A673 (cell line): Measurements from ENCODE around the gene LRRC8D. TPM values are rescaled to one million over a fixed set of nuclear protein-coding genes. Genes with fewer than 3 reads are reported as not detected.
A peak's percentile ranks its signal among the peaks of the same experiment; 100 is the strongest.

Source experiments
- BruUV-seq: library from RNA; stranded (reverse); fragments of 400-500 nt; replicated peaks from 2 replicates; lab custom pipeline; 2021; lab: Mats Ljungman, UMichigan
- CTCF ChIA-PET: fragments of 300-600 bp; sonication (Branson Sonifier 250); formaldehyde crosslinking; loops from one replicate; lab custom pipeline; 2022; ENCODE audit warnings: antibody characterized with exemption; lab: Charles Lee
- POLR2A ChIA-PET: fragments of 300-600 bp; sonication (Branson Sonifier 250); formaldehyde crosslinking; loops from one replicate; lab custom pipeline; 2022; ENCODE audit warnings: antibody characterized with exemption; ENCODE audit not compliant: low non-redundant PET; lab: Charles Lee
- DNase-seq: peaks from one replicate; pipeline ENCODE4 v3.0.0-alpha.2; 2015; ENCODE audit warnings: low spot score
- H3K27ac ChIP-seq: fragments of 200-600 bp; sonication (generic); 2 replicates; pipeline ENCODE4 v1.5.1; 2016; ENCODE audit warnings: mixed run types, low read depth, mild to moderate bottlenecking, mixed read lengths, antibody characterized with exemption, low read length; ENCODE audit not compliant: poor library complexity, severe bottlenecking
- H3K27me3 ChIP-seq: fragments of 200-600 bp; sonication (generic); replicated peaks from 2 replicates; pipeline ENCODE4 v1.6.1; 2017; ENCODE audit warnings: mixed run types, low read depth, mild to moderate bottlenecking, mixed read lengths, antibody characterized with exemption, low read length; ENCODE audit not compliant: insufficient read depth, poor library complexity
- H3K36me3 ChIP-seq: fragments of 200-600 bp; sonication (generic); 2 replicates; pipeline ENCODE4 v1.6.1; 2016; ENCODE audit warnings: mixed run types, mild to moderate bottlenecking, mixed read lengths, antibody characterized with exemption, low read length; ENCODE audit not compliant: insufficient read depth, poor library complexity, severe bottlenecking
- H3K4me1 ChIP-seq: fragments of 200-600 bp; sonication (generic); 2 replicates; pipeline ENCODE4 v1.6.1; 2017; ENCODE audit warnings: mixed run types, mild to moderate bottlenecking, mixed read lengths, antibody characterized with exemption, low read length; ENCODE audit not compliant: insufficient read depth, poor library complexity, severe bottlenecking
- H3K4me3 ChIP-seq: fragments of 200-600 bp; sonication (generic); 2 replicates; pipeline ENCODE4 v1.5.1; 2016; ENCODE audit warnings: low read depth, mixed run types, mild to moderate bottlenecking, mixed read lengths, low read length; ENCODE audit not compliant: poor library complexity, severe bottlenecking
- H3K9me3 ChIP-seq: fragments of 200-600 bp; sonication (generic); 2 replicates; pipeline ENCODE4 v1.6.1; 2016; ENCODE audit warnings: mixed run types, low read depth, mild to moderate bottlenecking, mixed read lengths, antibody characterized with exemption, low read length; ENCODE audit not compliant: poor library complexity, severe bottlenecking
- EZH2 ChIP-seq: fragments of 200-600 bp; sonication (generic); IDR thresholded peaks from 2 replicates; pipeline ENCODE4 v1.6.1; 2017; ENCODE audit warnings: borderline replicate concordance, low read depth, mild to moderate bottlenecking, mixed read lengths, antibody characterized with exemption, low read length; ENCODE audit not compliant: poor library complexity, severe bottlenecking
- intact Hi-C: fragments of 100-400 bp; cut with micrococcal nuclease; formaldehyde crosslinking; loops from one replicate; pipeline ENCODE4 v1.10.0; 2022; ENCODE audit not compliant: unreplicated experiment
- total RNA-seq: library from RNA; stranded (reverse); gene quantifications from 2 replicates; pipeline ENCODE4 v1.2.3, GENCODE V29; 2021
- TF ChIP-seq, protein P1 (sequence below): fragments of 300-800, 200-600 bp; sonication (generic); conservative IDR thresholded peaks from 2 replicates; pipeline ENCODE4 v1.5.1; 2017; ENCODE audit warnings: low read depth, mild to moderate bottlenecking, antibody characterized with exemption, low read length, moderate library complexity, mixed read lengths

Gene LRRC8D
- total RNA-seq, 1 experiment from 2014 or later = 59.4 TPM

DNA sequence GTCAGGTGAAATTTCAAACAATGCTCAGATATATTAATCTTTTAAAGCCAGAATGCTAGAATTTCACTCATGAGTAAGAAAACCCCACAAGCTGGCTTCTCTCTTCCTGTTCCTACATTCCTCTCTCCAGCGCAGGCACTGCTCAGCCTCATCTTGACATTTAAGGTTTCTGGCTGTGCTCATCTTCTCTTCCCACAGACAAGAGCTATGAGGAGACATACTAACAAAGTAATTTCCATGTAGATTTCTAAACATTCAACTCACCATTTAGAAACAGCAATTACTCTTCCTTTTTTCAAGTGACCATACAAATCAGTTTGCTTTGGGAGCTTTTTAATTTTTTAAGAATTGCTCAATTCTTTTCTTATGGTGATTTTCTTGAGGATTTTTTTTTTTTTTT, 7.8 kb upstream of the LRRC8D start:
- Histone ChIP-seq H3K36me3 (no peaks in the 10 kb centered on the region), H3K27ac (no peak overlapping the region), H3K27me3 (no peaks in the 10 kb centered on the region), H3K4me3 (no peak overlapping the region), H3K4me1 (no peaks in the 10 kb centered on the region), H3K9me3 (no peaks in the 10 kb centered on the region)
- ChIA-PET POLR2A (no interaction called here), CTCF (no interaction called here)
- DNase-seq = peak; percentile 30
- TF ChIP-seq, protein P1, sequence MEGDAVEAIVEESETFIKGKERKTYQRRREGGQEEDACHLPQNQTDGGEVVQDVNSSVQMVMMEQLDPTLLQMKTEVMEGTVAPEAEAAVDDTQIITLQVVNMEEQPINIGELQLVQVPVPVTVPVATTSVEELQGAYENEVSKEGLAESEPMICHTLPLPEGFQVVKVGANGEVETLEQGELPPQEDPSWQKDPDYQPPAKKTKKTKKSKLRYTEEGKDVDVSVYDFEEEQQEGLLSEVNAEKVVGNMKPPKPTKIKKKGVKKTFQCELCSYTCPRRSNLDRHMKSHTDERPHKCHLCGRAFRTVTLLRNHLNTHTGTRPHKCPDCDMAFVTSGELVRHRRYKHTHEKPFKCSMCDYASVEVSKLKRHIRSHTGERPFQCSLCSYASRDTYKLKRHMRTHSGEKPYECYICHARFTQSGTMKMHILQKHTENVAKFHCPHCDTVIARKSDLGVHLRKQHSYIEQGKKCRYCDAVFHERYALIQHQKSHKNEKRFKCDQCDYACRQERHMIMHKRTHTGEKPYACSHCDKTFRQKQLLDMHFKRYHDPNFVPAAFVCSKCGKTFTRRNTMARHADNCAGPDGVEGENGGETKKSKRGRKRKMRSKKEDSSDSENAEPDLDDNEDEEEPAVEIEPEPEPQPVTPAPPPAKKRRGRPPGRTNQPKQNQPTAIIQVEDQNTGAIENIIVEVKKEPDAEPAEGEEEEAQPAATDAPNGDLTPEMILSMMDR = no peak
- no peak for TF ChIP-seq EZH2
- BruUV-seq = no TSS peak
- intact Hi-C loops = no loop called here

DNA sequence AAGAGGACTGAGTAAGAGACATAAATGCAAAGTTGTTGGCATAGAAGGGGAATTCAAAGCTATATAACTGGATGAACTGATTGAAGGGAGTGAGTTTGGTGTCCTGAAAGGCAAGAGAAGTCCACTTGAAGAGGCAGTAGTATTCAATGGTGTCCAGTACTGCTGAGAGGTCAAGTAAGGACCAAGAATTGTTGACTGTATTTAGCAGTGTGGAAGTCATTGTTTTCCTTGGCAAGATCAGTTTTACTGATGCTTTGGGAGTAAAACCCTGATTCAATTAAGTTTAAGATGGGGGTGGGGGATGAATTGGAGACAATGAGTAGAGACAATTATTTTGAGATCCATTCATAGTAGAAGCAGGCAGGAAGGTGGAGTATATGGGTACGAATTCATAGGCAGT, 5.8 kb upstream of the LRRC8D start:
- Histone ChIP-seq H3K27me3 (no peaks in the 10 kb centered on the region), H3K9me3 (no peaks in the 10 kb centered on the region), H3K27ac (no peak overlapping the region), H3K36me3 (no peaks in the 10 kb centered on the region), H3K4me3 (no peak overlapping the region), H3K4me1 (no peaks in the 10 kb centered on the region)
- no TSS peak for BruUV-seq
- ChIA-PET POLR2A (no interaction called here), CTCF (no interaction called here)
- no peak for DNase-seq
- intact Hi-C loops = no loop called here
- TF ChIP-seq, protein P1 = no peak
- TF ChIP-seq EZH2 = no peak

DNA sequence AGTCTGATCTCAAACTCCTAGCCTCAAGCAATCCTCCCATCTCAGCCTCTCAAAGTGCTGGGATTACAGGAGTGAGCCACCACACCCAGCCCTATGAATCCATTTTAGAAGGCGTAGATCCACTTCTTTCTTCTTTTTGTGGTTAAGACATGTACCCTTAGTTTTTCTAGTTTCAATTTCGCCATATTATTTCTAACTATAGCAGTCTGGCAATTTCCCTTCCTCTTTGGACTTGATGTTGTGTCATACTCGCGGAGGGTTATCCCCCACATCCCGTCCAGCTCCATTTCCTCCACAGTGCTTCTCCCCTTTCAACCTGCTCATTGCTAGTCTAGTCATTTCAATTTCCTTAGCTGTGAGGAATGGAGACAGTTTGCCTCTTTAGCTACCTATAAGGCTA, 5.2 kb upstream of the LRRC8D start:
- Histone ChIP-seq H3K4me1 (peaks cover 4% of the 10 kb centered on the region), H3K4me3 (no peak overlapping the region), H3K27ac (no peak overlapping the region), H3K27me3 (no peaks in the 10 kb centered on the region), H3K9me3 (no peaks in the 10 kb centered on the region), H3K36me3 (no peaks in the 10 kb centered on the region)
- intact Hi-C loops = no loop called here
- BruUV-seq = no TSS peak
- ChIA-PET POLR2A (interaction anchor here (0.7 kb wide), 1 partner anchor 75 kb away, joined by 3 read pairs; no protein-coding TSS in a partner anchor), CTCF (no interaction called here)
- TF ChIP-seq EZH2 = no peak
- TF ChIP-seq, protein P1 = no peak
- DNase-seq = no peak
